Gastroesophageal sphincter (tissue), 4 donors: Measurements from ENCODE around the gene HSD11B1L. TPM values are rescaled to one million over a fixed set of nuclear protein-coding genes. Genes with fewer than 3 reads are reported as not detected.

Source experiments
- ATAC-seq: fragments of 150-250 bp; one replicate; pipeline ENCODE4 v1.9.1; 2016; ENCODE audit warnings: mild to moderate bottlenecking, moderate library complexity
- H3K27ac ChIP-seq, 4 donors: fragments of 200-600 bp; sonication (generic) in 3 of 4; 1 replicate in 3 of 4; 2 replicates in 1 of 4; pipeline ENCODE4 v1.5.1; 2016 to 2019
- H3K27me3 ChIP-seq: fragments of 200-600 bp; sonication (generic); one replicate; pipeline ENCODE4 v1.5.1; 2019
- H3K36me3 ChIP-seq, 2 donors: fragments of 200-600 bp; sonication (generic); one replicate each; pipeline ENCODE4 v1.5.1; 2019; ENCODE audit warnings: control low read depth in 1 of 2
- H3K4me1 ChIP-seq, 3 donors: fragments of 200-600 bp; sonication (generic); 1 replicate in 2 of 3; 2 replicates in 1 of 3; pipeline ENCODE4 v1.5.1; 2016 to 2019; ENCODE audit warnings: control low read depth in 2 of 3
- H3K4me3 ChIP-seq, 2 donors: fragments of 200-600 bp; sonication (generic); one replicate each; pipeline ENCODE4 v1.5.1; 2019; ENCODE audit warnings: mild to moderate bottlenecking in 1 of 2, moderate library complexity in 1 of 2
- H3K9me3 ChIP-seq, 3 donors: fragments of 200-600 bp; sonication (generic); one replicate each; pipeline ENCODE4 v1.5.1; 2017 to 2019; ENCODE audit warnings: control low read depth in 2 of 3
- CTCF ChIP-seq, 4 experiments: fragments of 200-600 bp in 2 of 4; fragments of 450-650 bp in 2 of 4; sonication (generic) in 1 of 4; IDR thresholded peaks; one replicate each; pipeline ENCODE4 v1.5.1; 2017 to 2019; ENCODE audit warnings: antibody characterized with exemption in 4 of 4, mild to moderate bottlenecking in 2 of 4, moderate library complexity in 2 of 4
- EP300 ChIP-seq: sonication (generic); formaldehyde crosslinking; IDR thresholded peaks from one replicate; pipeline ENCODE4 v1.6.1; 2017; ENCODE audit warnings: antibody characterized with exemption, mild to moderate bottlenecking
- POLR2A ChIP-seq, 2 donors: fragments of 450-650 bp; IDR thresholded peaks; one replicate each; pipeline ENCODE4 v1.6.1; 2017; ENCODE audit warnings: antibody characterized with exemption in 2 of 2, mild to moderate bottlenecking in 2 of 2, moderate library complexity in 1 of 2
- POLR2AphosphoS5 ChIP-seq: sonication (generic); formaldehyde crosslinking; IDR thresholded peaks from one replicate; pipeline ENCODE4 v1.6.1; 2017; ENCODE audit warnings: antibody characterized with exemption
- WGBS, 2 donors: methylation state at CpG; one replicate each; pipeline ENCODE4 v1.1.5; 2018; ENCODE audit warnings: low coverage in 1 of 2; 5-methylcytosine and 5-hydroxymethylcytosine counted together
- total RNA-seq, 4 donors: library from RNA; depleted of rRNA; stranded (reverse); fragments of >200 nt; gene quantifications; one replicate each; pipeline ENCODE4 v1.1.0, GENCODE V29; 2016

The HSD11B1L gene
- total RNA-seq, 4 donors from 2014 or later: 11.2 to 22.9 (median 18.9) TPM

GRCh38 chr19:5644037-5644436 is 36.8 kb upstream of the HSD11B1L start:
- H3K9me3 ChIP-seq: no peaks in the 10 kb centered on the region
- no peaks in the 10 kb centered on the region for H3K27me3 ChIP-seq
- ATAC-seq: no peak
- 54 to 75% methylated on average over 2 of the region's 2 CpGs for WGBS, 2 donors
- TF ChIP-seq POLR2AphosphoS5 (no peak), EP300 (no peak), POLR2A (IDR thresholded peaks at IDR 0.05) (no peak), CTCF (IDR thresholded peaks at IDR 0.05) (no peak)
- peaks cover 0 to 33% (median 0%) of the 10 kb centered on the region in 3 donors for H3K4me1 ChIP-seq
- no peak overlapping the region for H3K27ac ChIP-seq
- no peak overlapping the region for H3K4me3 ChIP-seq
- peaks cover 8 to 78% of the 10 kb centered on the region in 2 donors for H3K36me3 ChIP-seq

DNA sequence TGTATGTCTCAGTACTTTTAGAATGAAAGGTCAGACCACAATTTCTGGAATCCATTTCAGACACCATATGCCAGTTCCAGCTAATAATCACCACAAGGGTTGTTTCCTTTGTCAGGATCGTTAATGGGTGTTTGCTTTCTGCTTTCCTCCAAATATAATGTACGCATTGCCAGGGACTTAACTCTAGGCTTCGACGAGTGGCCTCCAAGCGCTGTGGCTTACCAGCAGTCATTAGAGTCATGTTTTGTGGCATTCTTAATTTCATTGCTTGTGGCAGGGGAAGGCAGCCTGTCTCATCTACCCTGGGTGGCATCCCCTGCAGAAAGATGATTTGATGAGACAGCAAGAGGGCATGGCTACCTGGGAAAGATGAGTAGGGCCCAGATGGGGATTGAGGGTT is 35.4 kb upstream of the HSD11B1L start:
- Histone ChIP-seq H3K4me3 (no peak overlapping the region), H3K27ac (no peak overlapping the region), H3K27me3 (no peaks in the 10 kb centered on the region), H3K36me3 (peaks cover 11 to 87% of the 10 kb centered on the region in 2 donors), H3K4me1 (peaks cover 0 to 30% (median 0%) of the 10 kb centered on the region in 3 donors), H3K9me3 (no peaks in the 10 kb centered on the region)
- TF ChIP-seq CTCF (IDR thresholded peaks at IDR 0.05) (no peak), EP300 (no peak), POLR2A (IDR thresholded peaks at IDR 0.05) (no peak), POLR2AphosphoS5 (no peak)
- ATAC-seq: no peak
- 29 to 80% methylated on average over 1 to 5 of the region's 5 CpGs for WGBS, 2 donors

GRCh38 chr19:5646703-5647102 is 34.1 kb upstream of the HSD11B1L start:
- Histone ChIP-seq H3K27me3 (no peaks in the 10 kb centered on the region), H3K4me3 (no peak overlapping the region), H3K27ac (no peak overlapping the region), H3K36me3 (peaks cover 11 to 93% of the 10 kb centered on the region in 2 donors), H3K9me3 (no peaks in the 10 kb centered on the region), H3K4me1 (peaks cover 0 to 24% (median 0%) of the 10 kb centered on the region in 3 donors)
- no peak for ATAC-seq
- TF ChIP-seq EP300: no peak
- TF ChIP-seq POLR2AphosphoS5: no peak
- TF ChIP-seq POLR2A (IDR thresholded peaks at IDR 0.05): no peak
- 100% methylated on average over 1 of the region's 4 CpGs; no CpG with 5 or more reads in 1 of the 2 donors for WGBS, 2 donors

DNA sequence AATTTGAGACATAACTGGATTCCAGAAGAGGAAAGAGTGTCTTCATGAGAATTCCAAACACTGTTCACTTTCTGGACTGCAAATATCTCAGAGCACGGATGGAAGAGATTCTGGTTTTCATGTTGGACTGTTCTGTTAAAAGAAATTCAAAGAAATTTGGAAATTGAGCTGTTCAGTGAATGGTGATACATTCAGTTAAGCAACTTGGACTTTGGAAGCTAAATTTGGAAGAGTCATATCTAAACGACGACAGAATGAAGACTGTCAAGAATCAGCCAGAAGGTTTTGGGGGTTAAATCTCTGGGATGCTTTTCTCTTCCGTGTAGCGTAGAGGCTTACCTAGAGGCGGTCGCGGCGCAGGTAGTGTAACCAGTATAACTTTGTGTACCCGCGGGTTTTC is 32.4 kb upstream of the HSD11B1L start:
- H3K27me3 ChIP-seq: no peaks in the 10 kb centered on the region
- H3K36me3 ChIP-seq: peaks cover 11 to 93% of the 10 kb centered on the region in 2 donors
- H3K9me3 ChIP-seq: no peaks in the 10 kb centered on the region
- no peak overlapping the region for H3K4me3 ChIP-seq
- H3K27ac ChIP-seq: no peak overlapping the region
- 82 to 91% methylated on average over 5 to 11 of the region's 11 CpGs for WGBS, 2 donors
- H3K4me1 ChIP-seq: peaks cover 0 to 22% (median 0%) of the 10 kb centered on the region in 3 donors
- no peak for TF ChIP-seq CTCF (IDR thresholded peaks at IDR 0.05)
- no peak for ATAC-seq

DNA sequence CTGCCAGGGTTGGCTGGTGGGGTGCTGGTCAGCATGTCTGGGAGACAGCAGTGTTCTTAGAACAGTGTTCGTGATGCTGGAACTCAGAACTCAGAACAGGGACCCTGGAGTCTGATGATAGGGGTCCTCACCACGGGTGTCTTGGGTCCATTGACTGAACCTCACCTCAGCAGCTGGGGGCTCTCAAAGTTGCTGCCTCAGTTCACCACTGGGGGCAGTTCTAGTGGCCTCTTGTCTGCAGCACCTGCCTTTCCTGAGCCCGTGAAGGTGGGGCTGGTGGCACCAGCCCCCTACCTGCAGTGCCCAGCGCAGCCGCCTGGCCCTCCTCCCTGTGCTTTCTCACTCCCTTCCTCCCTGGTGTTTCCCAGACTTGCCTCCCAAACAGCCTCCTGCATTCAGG is 29.5 kb upstream of the HSD11B1L start:
- peaks cover 11 to 93% of the 10 kb centered on the region in 2 donors for H3K36me3 ChIP-seq
- no peak overlapping the region for H3K4me3 ChIP-seq
- H3K27ac ChIP-seq: no peak overlapping the region
- WGBS, 2 donors: 77 to 100% methylated on average over 1 to 3 of the region's 5 CpGs
- H3K9me3 ChIP-seq: no peaks in the 10 kb centered on the region
- no peak for TF ChIP-seq POLR2A (IDR thresholded peaks at IDR 0.05)
- no peak for TF ChIP-seq CTCF (IDR thresholded peaks at IDR 0.05)
- TF ChIP-seq POLR2AphosphoS5: no peak
- no peak for TF ChIP-seq EP300
- H3K27me3 ChIP-seq: no peaks in the 10 kb centered on the region
- no peak for ATAC-seq
- H3K4me1 ChIP-seq: no peaks in the 10 kb centered on the region
